Embryonic facial prominence (tissue), 1 donor: ENCODE results near the gene POU1F1.
"Not testable (repeated sequence)": the region's sequence is repeated elsewhere in the genome, so short reads cannot be mapped to it uniquely, and the experiment has no call there.

Source experiments
- DNase-seq: peaks from one replicate; pipeline ENCODE4 v3.0.0-alpha.2; 2016; ENCODE audit errors: extremely low spot score

The POU1F1 gene

GRCh38 chr3:87250009-87250408 is 26.4 kb downstream of the POU1F1 start:
- DNase-seq: no peak

- no peak for DNase-seq
Observed at GRCh38 chr3:87248831-87249230, 27.6 kb downstream of the POU1F1 start.

- not testable (repeated sequence) for DNase-seq
Observed at GRCh38 chr3:87248231-87248630, 28.2 kb downstream of the POU1F1 start.

- no peak for DNase-seq
Observed at GRCh38 chr3:87247430-87247773, 29.0 kb downstream of the POU1F1 start.

GRCh38 chr3:87246662-87247429 is 29.5 kb downstream of the POU1F1 start:
- no peak for DNase-seq

- DNase-seq: no peak
Observed at GRCh38 chr3:87236093-87236492, 40.3 kb downstream of the POU1F1 start.

GRCh38 chr3:87233805-87234204 is 42.6 kb downstream of the POU1F1 start:
- no peak for DNase-seq

GRCh38 chr3:87229113-87229512 is 47.3 kb downstream of the POU1F1 start:
- no peak for DNase-seq

GRCh38 chr3:87228316-87228715 is 48.1 kb downstream of the POU1F1 start:
- no peak for DNase-seq

GRCh38 chr3:87227835-87228144 is 48.6 kb downstream of the POU1F1 start:
- no peak for DNase-seq

- DNase-seq: peak; percentile 91
Observed at GRCh38 chr3:87227104-87227834, 49.1 kb downstream of the POU1F1 start, which contains the start of gene CHMP2B. CHMP2B (plus strand) TSS chr3:87227309; CDS start chr3:87227523, 214 bp downstream.

- DNase-seq: no peak
Observed at GRCh38 chr3:87225659-87226058, 50.7 kb downstream of the POU1F1 start.

- no peak for DNase-seq
Observed at GRCh38 chr3:87219611-87220010, 56.8 kb downstream of the POU1F1 start.

- no peak for DNase-seq
Observed at GRCh38 chr3:87218560-87218959, 57.8 kb downstream of the POU1F1 start.
